NB4 (cell line): ENCODE data around the gene ARL2BP.

ENCODE experiments used
- CTCF ChIP-seq: IDR thresholded peaks from one replicate; pipeline ENCODE4 v1.5.1; 2012; ENCODE audit warnings: low read depth, low read length
- MYC ChIP-seq: IDR thresholded peaks from 2 replicates; pipeline ENCODE4 v1.6.1; 2011; ENCODE audit warnings: low read depth, low read length
- POLR2A ChIP-seq: IDR thresholded peaks from 2 replicates; pipeline ENCODE4 v1.6.1; 2011; ENCODE audit warnings: mild to moderate bottlenecking; ENCODE audit not compliant: insufficient read length; ENCODE audit errors: extremely low read depth

GRCh38 chr16:57203451-57203850 lies 41.6 kb upstream of the ARL2BP start:
- TF ChIP-seq CTCF (no peak), POLR2A (no peak), MYC (no peak)
